Stimulated activated naive CD8-positive, alpha-beta T cell treated with anti-CD3 and anti-CD28 coated beads, Interleukin-15, Interleukin-2, amounts not matched to agents 100 ng/mL and 50 ng/mL, for 24 hours (primary cell): ENCODE results near the gene CFAP70.
"Not testable (repeated sequence)": the region's sequence is repeated elsewhere in the genome, so short reads cannot be mapped to it uniquely, and the experiment has no call there.

Source experiments
- H3K27ac Mint-ChIP-seq: one replicate; pipeline ENCODE4 v1.8.0; 2021; ENCODE audit warnings: mild to moderate bottlenecking, mixed read lengths
- H3K27me3 Mint-ChIP-seq: one replicate; pipeline ENCODE4 v1.8.0; 2021; ENCODE audit warnings: mixed read lengths
- H3K36me3 Mint-ChIP-seq: one replicate; pipeline ENCODE4 v1.8.0; 2021; ENCODE audit warnings: low read depth, mixed read lengths
- H3K4me1 Mint-ChIP-seq: one replicate; pipeline ENCODE4 v1.8.0; 2021; ENCODE audit warnings: low read depth, mixed read lengths
- H3K4me3 Mint-ChIP-seq: one replicate; pipeline ENCODE4 v1.8.0; 2021; ENCODE audit warnings: mild to moderate bottlenecking, mixed read lengths
- H3K9me3 Mint-ChIP-seq: one replicate; pipeline ENCODE4 v1.8.0; 2021; ENCODE audit warnings: mixed read lengths

Gene CFAP70

DNA sequence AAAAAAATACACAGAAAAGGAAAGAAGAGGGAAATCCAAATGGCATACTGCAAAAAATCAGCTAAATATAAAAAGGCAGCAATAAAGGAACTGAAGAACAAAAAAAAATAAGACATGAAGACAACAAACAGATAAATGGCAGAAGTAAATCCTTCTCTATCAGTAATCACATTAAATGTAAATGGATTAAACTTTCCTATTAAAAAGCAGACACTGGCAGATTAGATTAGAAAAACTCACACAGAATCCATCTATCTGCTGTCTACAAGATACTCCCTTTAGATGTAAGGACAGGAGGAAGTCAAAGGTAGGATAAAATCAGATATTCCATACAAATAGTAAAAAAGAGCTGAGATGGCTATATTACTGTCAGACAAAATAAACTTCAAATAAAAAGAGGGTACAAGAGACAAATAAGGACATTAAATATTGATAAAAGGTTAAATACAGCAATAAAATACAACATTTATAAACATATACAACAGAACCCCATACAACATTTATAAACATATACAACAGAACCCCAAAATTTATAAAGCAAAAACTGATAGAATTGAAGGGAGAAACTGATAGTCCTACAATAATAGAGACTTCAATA lies 51.4 kb downstream of the CFAP70 start:
- peaks cover 16% of the 10 kb centered on the region for H3K36me3 Mint-ChIP-seq
- H3K4me1 Mint-ChIP-seq: no peaks in the 10 kb centered on the region
- H3K4me3 Mint-ChIP-seq: no peak overlapping the region
- H3K9me3 Mint-ChIP-seq: peaks cover 18% of the 10 kb centered on the region
- no peak overlapping the region for H3K27ac Mint-ChIP-seq
- no peaks in the 10 kb centered on the region for H3K27me3 Mint-ChIP-seq

GRCh38 chr10:73306171-73306708 lies 52.4 kb downstream of the CFAP70 start:
- peaks cover 18% of the 10 kb centered on the region for H3K9me3 Mint-ChIP-seq
- H3K4me1 Mint-ChIP-seq: no peaks in the 10 kb centered on the region
- H3K27me3 Mint-ChIP-seq: no peaks in the 10 kb centered on the region
- no peak overlapping the region for H3K4me3 Mint-ChIP-seq
- no peak overlapping the region for H3K27ac Mint-ChIP-seq
- peaks cover 16% of the 10 kb centered on the region for H3K36me3 Mint-ChIP-seq

DNA sequence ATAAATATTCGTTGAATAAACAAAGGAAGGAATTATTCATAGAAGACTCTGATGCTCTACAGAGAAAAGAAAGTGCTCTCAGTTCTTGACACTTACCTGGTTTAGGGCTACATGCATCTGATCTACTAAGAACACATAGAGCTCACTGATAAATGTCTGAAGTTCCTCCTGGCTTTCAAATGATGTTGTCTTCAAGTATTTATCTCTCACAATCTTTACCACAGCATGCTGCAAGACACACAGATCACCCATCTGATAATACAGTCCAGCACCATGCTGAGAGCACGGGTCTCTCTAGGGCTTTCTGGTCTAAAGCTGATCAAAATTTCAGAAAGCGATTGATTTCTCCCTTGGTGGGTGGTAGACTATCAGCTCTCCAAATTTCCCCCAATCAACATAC lies 61.7 kb downstream of the CFAP70 start:
- H3K4me3 Mint-ChIP-seq: no peak overlapping the region
- no peaks in the 10 kb centered on the region for H3K27me3 Mint-ChIP-seq
- no peaks in the 10 kb centered on the region for H3K9me3 Mint-ChIP-seq
- no peaks in the 10 kb centered on the region for H3K36me3 Mint-ChIP-seq
- no peak overlapping the region for H3K27ac Mint-ChIP-seq
- no peaks in the 10 kb centered on the region for H3K4me1 Mint-ChIP-seq

GRCh38 chr10:73293461-73293860 lies 65.2 kb downstream of the CFAP70 start:
- Mint-ChIP-seq H3K9me3 (peaks cover 4% of the 10 kb centered on the region), H3K36me3 (peaks cover 11% of the 10 kb centered on the region), H3K27ac (no peak overlapping the region), H3K27me3 (no peaks in the 10 kb centered on the region), H3K4me3 (no peak overlapping the region), H3K4me1 (no peaks in the 10 kb centered on the region)

- no peaks in the 10 kb centered on the region for H3K27me3 Mint-ChIP-seq
- H3K36me3 Mint-ChIP-seq: peaks cover 11% of the 10 kb centered on the region
- H3K4me3 Mint-ChIP-seq: no peak overlapping the region
- H3K4me1 Mint-ChIP-seq: no peaks in the 10 kb centered on the region
- no peak overlapping the region for H3K27ac Mint-ChIP-seq
- peaks cover 4% of the 10 kb centered on the region for H3K9me3 Mint-ChIP-seq
These were observed 68.7 kb downstream of the CFAP70 start for GRCh38 chr10:73289958-73290357.

DNA sequence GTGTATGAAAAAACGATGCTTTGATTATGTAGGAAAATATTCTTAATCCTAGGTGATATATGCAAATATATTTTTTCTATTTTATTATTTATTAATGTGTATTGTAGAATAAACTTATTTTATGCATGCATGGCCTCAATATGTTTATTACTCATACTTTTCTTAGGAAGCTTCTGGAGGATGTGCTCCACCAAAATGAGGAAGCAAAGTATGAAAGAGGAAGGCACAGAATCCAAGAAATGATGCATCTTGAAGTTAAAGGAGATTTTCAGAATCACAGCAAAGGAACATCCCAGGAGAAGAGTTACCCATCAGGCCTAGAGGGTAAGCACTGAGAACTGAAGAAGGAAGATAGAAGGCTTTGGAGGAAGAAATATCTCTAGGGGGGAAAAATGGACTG lies 71.2 kb downstream of the CFAP70 start:
- Mint-ChIP-seq H3K27me3 (no peaks in the 10 kb centered on the region), H3K9me3 (peaks cover 4% of the 10 kb centered on the region)

DNA sequence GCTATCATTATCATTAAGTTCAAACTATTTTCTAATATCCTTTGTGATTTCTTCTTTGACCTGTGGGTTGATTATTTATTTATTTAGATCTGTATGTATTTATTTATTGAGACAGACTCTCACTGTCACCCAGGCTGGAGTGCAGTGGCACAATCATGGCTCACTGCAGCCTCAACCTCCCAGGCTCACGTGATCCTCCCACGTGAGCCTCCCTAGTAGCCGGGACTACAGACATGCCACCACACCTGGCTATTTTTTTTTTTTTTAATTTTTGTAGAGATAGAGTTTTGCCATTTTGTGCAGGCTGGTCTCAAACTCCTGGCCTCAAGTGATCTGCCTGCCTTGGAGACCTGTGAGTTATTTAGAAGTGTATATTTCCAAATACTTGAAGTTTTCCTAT lies 77.6 kb downstream of the CFAP70 start:
- H3K4me3 Mint-ChIP-seq: no peak overlapping the region
- no peak overlapping the region for H3K27ac Mint-ChIP-seq
- no peaks in the 10 kb centered on the region for H3K36me3 Mint-ChIP-seq
- no peaks in the 10 kb centered on the region for H3K4me1 Mint-ChIP-seq
- H3K27me3 Mint-ChIP-seq: no peaks in the 10 kb centered on the region
- H3K9me3 Mint-ChIP-seq: no peaks in the 10 kb centered on the region

More for the DNA sequence above, 71.2 kb downstream of the CFAP70 start:
- Mint-ChIP-seq H3K4me1 (no peaks in the 10 kb centered on the region), H3K27ac (no peak overlapping the region), H3K4me3 (no peak overlapping the region), H3K36me3 (peaks cover 11% of the 10 kb centered on the region)

- no peak overlapping the region for H3K4me3 Mint-ChIP-seq
These were observed 94.2 kb downstream of the CFAP70 start for GRCh38 chr10:73264423-73264822.

GRCh38 chr10:73263693-73264347 lies 94.8 kb downstream of the CFAP70 start:
- H3K4me3 Mint-ChIP-seq: no peak overlapping the region
- no peak overlapping the region for H3K27ac Mint-ChIP-seq
- no peaks in the 10 kb centered on the region for H3K9me3 Mint-ChIP-seq
- H3K36me3 Mint-ChIP-seq: no peaks in the 10 kb centered on the region
- no peaks in the 10 kb centered on the region for H3K27me3 Mint-ChIP-seq
- H3K4me1 Mint-ChIP-seq: no peaks in the 10 kb centered on the region

More at GRCh38 chr10:73264423-73264822, 94.2 kb downstream of the CFAP70 start:
- Mint-ChIP-seq H3K9me3 (no peaks in the 10 kb centered on the region), H3K4me1 (no peaks in the 10 kb centered on the region), H3K27me3 (no peaks in the 10 kb centered on the region), H3K27ac (no peak overlapping the region), H3K36me3 (no peaks in the 10 kb centered on the region)

- Mint-ChIP-seq H3K27ac (peak overlapping the region; percentile 47), H3K4me1 (no peaks in the 10 kb centered on the region), H3K4me3 (no peak overlapping the region), H3K9me3 (no peaks in the 10 kb centered on the region), H3K36me3 (no peaks in the 10 kb centered on the region), H3K27me3 (no peaks in the 10 kb centered on the region)
These were observed 95.6 kb downstream of the CFAP70 start for GRCh38 chr10:73262880-73263555.

GRCh38 chr10:73262105-73262730 lies 96.4 kb downstream of the CFAP70 start:
- Mint-ChIP-seq H3K36me3 (no peaks in the 10 kb centered on the region), H3K9me3 (no peaks in the 10 kb centered on the region)

DNA sequence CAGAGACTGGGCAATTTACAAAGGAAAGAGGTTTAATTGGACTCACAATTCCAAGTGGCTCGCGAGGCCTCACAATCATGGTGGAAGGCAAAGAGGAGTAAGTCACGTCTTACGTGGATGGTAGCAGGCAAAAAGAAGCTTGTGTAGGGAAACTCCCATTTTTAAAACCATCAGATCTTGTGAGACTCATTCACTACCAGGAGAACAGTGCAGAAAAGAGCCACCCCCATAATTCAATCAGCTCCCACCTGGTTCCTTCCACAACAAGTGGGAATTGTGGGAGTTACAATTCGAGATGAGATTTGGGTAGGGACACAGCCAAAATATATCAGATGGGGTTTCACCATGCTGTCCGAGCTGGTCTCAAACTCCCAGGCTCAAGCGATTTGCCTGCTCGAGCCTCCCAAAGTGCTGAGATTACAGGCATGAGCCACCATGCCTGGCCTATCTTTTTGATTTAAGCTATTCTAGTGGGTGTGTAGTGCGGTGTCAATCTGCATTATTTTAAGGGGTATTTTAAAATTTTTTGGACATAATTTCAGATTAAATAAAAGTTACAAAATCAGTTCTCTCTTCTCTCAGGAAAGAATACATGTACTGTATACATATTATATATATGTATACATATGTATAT lies 97.2 kb downstream of the CFAP70 start:
- Mint-ChIP-seq H3K27ac (no peak overlapping the region), H3K4me3 (no peak overlapping the region), H3K9me3 (no peaks in the 10 kb centered on the region), H3K36me3 (no peaks in the 10 kb centered on the region), H3K4me1 (no peaks in the 10 kb centered on the region), H3K27me3 (no peaks in the 10 kb centered on the region)

More at GRCh38 chr10:73262105-73262730, 96.4 kb downstream of the CFAP70 start:
- Mint-ChIP-seq H3K27me3 (no peaks in the 10 kb centered on the region), H3K4me3 (no peak overlapping the region), H3K27ac (no peak overlapping the region), H3K4me1 (no peaks in the 10 kb centered on the region)

GRCh38 chr10:73258612-73259011 lies 100.1 kb downstream of the CFAP70 start:
- H3K4me3 Mint-ChIP-seq, H3K27ac Mint-ChIP-seq, H3K9me3 Mint-ChIP-seq, H3K36me3 Mint-ChIP-seq, H3K27me3 Mint-ChIP-seq, H3K4me1 Mint-ChIP-seq: not testable (repeated sequence)

GRCh38 chr10:73253225-73253555 lies 105.5 kb downstream of the CFAP70 start:
- Mint-ChIP-seq H3K27me3 (no peaks in the 10 kb centered on the region), H3K4me1 (peaks cover 46% of the 10 kb centered on the region)

More at GRCh38 chr10:73253225-73253555, 105.5 kb downstream of the CFAP70 start:
- Mint-ChIP-seq H3K36me3 (peaks cover 32% of the 10 kb centered on the region), H3K4me3 (peak overlapping the region; percentile 100), H3K27ac (peak overlapping the region; percentile 99), H3K9me3 (no peaks in the 10 kb centered on the region)
